ENCODE measurements around the gene MMS19. TPM values are rescaled to one million over a fixed set of nuclear protein-coding genes. Genes with fewer than 3 reads are reported as not detected.
A peak's percentile ranks its signal among the peaks of the same experiment; 100 is the strongest.

Gene MMS19
- total and polyA plus RNA-seq, 2 donors from 2014 or later = 49.7 to 56.1 TPM

DNA sequence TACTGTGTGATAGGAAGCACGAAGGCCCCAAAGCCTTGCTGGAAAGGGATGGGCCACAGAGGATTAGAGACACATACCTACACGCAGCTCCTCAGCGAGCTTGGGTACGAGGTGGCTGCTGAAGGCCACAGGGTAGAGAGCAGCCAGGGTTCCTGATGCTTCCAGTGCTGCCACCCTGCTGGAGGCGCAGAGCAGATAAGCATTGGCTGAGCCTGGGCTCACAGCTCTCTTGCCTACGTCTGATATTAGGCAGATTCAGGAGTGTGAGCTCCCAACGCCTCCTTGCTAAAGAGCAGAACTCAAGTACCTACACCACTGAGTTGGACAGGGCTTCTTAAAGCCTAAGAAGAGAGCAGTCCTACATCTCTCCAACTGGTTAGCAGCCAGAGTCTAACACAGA is 32.2 kb downstream of the MMS19 start:
- Histone ChIP-seq H3K9me3 (ENCODE audit: control insufficient read depth in 2 of 3, insufficient read depth in 1 of 3, low read length in 3 of 3) (no peaks in the 10 kb centered on the region), H3K27me3 (ENCODE audit: control insufficient read depth, insufficient read depth, low read length) (no peaks in the 10 kb centered on the region), H3K4me1 (ENCODE audit: control insufficient read depth in 2 of 3, insufficient read depth in 2 of 3, low read depth in 1 of 3, low read length in 3 of 3) (peaks cover 0 to 6% (median 0%) of the 10 kb centered on the region in 3 donors), H3K4me3 (ENCODE audit: low read length in 3 of 3) (no peak overlapping the region), H3K36me3 (ENCODE audit: control insufficient read depth in 2 of 3, insufficient read depth in 3 of 3, low read length in 3 of 3) (peaks cover 27 to 67% (median 54%) of the 10 kb centered on the region in 3 donors), H3K27ac (ENCODE audit: low read depth in 2 of 2, low read length in 2 of 2) (no peak overlapping the region), H3K9ac (ENCODE audit: low read length in 3 of 3) (no peak overlapping the region)
- DNase-seq = no peak
- TF ChIP-seq, protein P1, sequence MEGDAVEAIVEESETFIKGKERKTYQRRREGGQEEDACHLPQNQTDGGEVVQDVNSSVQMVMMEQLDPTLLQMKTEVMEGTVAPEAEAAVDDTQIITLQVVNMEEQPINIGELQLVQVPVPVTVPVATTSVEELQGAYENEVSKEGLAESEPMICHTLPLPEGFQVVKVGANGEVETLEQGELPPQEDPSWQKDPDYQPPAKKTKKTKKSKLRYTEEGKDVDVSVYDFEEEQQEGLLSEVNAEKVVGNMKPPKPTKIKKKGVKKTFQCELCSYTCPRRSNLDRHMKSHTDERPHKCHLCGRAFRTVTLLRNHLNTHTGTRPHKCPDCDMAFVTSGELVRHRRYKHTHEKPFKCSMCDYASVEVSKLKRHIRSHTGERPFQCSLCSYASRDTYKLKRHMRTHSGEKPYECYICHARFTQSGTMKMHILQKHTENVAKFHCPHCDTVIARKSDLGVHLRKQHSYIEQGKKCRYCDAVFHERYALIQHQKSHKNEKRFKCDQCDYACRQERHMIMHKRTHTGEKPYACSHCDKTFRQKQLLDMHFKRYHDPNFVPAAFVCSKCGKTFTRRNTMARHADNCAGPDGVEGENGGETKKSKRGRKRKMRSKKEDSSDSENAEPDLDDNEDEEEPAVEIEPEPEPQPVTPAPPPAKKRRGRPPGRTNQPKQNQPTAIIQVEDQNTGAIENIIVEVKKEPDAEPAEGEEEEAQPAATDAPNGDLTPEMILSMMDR (IDR thresholded peaks at IDR 0.05; ENCODE audit: borderline replicate concordance, extremely low read depth, insufficient read depth) = no peak
- intact Hi-C loops (cut with DNase I) = no loop called here
- no peak for FAIRE-seq

DNA sequence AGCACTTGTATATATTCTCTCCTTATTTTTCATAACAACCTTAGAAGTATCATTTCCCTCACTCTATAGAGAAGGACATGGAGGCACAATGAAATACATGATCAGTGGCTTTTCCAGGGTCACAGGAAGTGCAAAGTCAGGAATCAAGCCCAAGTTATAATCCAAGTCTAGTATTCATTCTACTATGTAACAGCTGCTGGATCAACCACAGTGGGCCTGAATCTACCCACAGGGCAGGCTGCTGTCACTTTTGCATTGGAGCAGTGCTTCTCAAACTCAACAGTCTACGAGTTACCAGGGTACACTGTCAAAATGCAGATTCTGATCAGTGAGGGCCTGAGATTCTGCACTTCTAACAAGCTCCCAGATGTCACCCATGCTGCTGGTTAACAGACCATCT is 34.0 kb downstream of the MMS19 start:
- intact Hi-C loops (cut with DNase I) = no loop called here
- no peak overlapping the region for H3K27ac ChIP-seq (ENCODE audit: low read depth in 2 of 2, low read length in 2 of 2)
- peaks cover 0 to 11% (median 0%) of the 10 kb centered on the region in 3 donors for H3K4me1 ChIP-seq (ENCODE audit: control insufficient read depth in 2 of 3, insufficient read depth in 2 of 3, low read depth in 1 of 3, low read length in 3 of 3)
- peaks cover 24 to 66% (median 51%) of the 10 kb centered on the region in 3 donors for H3K36me3 ChIP-seq (ENCODE audit: control insufficient read depth in 2 of 3, insufficient read depth in 3 of 3, low read length in 3 of 3)
- H3K27me3 ChIP-seq (ENCODE audit: control insufficient read depth, insufficient read depth, low read length) = no peaks in the 10 kb centered on the region
- H3K9ac ChIP-seq (ENCODE audit: low read length in 3 of 3) = peak overlapping the region in 1 of 3 donors; percentile 16
- FAIRE-seq (no peak), DNase-seq (no peak)
- H3K9me3 ChIP-seq (ENCODE audit: control insufficient read depth in 2 of 3, insufficient read depth in 1 of 3, low read length in 3 of 3) = no peaks in the 10 kb centered on the region
- no peak overlapping the region for H3K4me3 ChIP-seq (ENCODE audit: low read length in 3 of 3)
- TF ChIP-seq, protein P1 (IDR thresholded peaks at IDR 0.05; ENCODE audit: borderline replicate concordance, extremely low read depth, insufficient read depth) = no peak

DNA sequence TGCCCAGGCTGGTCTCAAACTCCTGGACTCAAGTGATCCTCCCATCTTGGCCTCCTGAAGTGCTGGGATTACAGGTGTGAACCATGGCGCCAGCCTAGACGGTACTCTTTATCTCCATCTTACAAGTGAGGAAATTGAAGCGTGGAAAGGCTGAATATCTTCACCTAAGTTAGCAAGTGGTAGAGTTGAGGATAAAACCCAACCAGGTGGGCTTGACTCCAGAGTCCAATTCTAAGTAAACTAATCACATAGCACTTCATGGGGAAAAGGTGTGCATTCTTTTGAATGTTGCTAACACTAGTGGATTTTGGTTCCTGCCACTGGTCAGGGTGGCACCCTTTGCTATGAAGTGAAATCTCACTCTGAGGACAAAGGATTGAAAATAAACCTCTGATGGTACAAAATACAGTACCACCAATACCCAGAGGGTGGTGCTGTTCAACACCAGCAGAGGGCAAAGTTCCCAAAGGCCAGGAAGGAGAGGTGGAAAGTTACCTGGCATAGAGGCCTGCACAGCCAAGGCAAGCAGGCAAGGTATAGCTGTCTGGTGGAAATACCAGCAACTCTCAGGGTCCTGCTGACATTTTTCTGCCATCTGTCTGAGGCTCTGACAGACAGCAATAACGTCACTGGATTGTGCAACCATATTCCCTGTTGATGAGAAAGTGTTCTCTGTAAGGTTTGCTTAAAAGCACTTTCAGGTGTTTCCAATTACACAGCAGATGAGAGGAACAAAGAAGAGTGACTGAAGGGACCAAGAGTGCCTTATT is 34.7 kb downstream of the MMS19 start:
- TF ChIP-seq, protein P1 (IDR thresholded peaks at IDR 0.05; ENCODE audit: borderline replicate concordance, extremely low read depth, insufficient read depth) = peak; percentile 93
- Histone ChIP-seq H3K4me1 (ENCODE audit: control insufficient read depth in 2 of 3, insufficient read depth in 2 of 3, low read depth in 1 of 3, low read length in 3 of 3) (peaks cover 0 to 11% (median 0%) of the 10 kb centered on the region in 3 donors), H3K27ac (ENCODE audit: low read depth in 2 of 2, low read length in 2 of 2) (no peak overlapping the region), H3K36me3 (ENCODE audit: control insufficient read depth in 2 of 3, insufficient read depth in 3 of 3, low read length in 3 of 3) (peaks cover 22 to 67% (median 54%) of the 10 kb centered on the region in 3 donors), H3K9ac (ENCODE audit: low read length in 3 of 3) (peak overlapping the region in 1 of 3 donors; percentile 16), H3K4me3 (ENCODE audit: low read length in 3 of 3) (no peak overlapping the region), H3K9me3 (ENCODE audit: control insufficient read depth in 2 of 3, insufficient read depth in 1 of 3, low read length in 3 of 3) (no peaks in the 10 kb centered on the region), H3K27me3 (ENCODE audit: control insufficient read depth, insufficient read depth, low read length) (no peaks in the 10 kb centered on the region)
- DNase-seq (peak in 3 of 5 donors; percentile 57 to 73 (median 70)), FAIRE-seq (no peak)
- intact Hi-C loops (cut with DNase I) = no loop called here
